Smooth muscle cell (in vitro differentiated cells): Measurements from ENCODE around the gene TLE7. TPM values are rescaled to one million over a fixed set of nuclear protein-coding genes. Genes with fewer than 3 reads are reported as not detected.

Experiments used
- DNase-seq: peaks from one replicate; lab custom pipeline; 2025; ENCODE audit not compliant: unreplicated experiment; lab: John Stamatoyannopoulos, UW
- H2AFZ ChIP-seq: fragments of 200-600 bp; sonication (generic); 2 replicates; pipeline ENCODE4 v1.6.0; 2016; ENCODE audit warnings: antibody characterized with exemption, low read depth, mild to moderate bottlenecking
- H3F3A ChIP-seq: fragments of 200-600 bp; sonication (generic); 2 replicates; pipeline ENCODE4 v1.6.0; 2017; ENCODE audit warnings: antibody characterized with exemption, low read depth
- H3K27ac ChIP-seq: fragments of 200-600 bp; sonication (generic); 2 replicates; pipeline ENCODE4 v1.5.1; 2016; ENCODE audit warnings: low read depth, mild to moderate bottlenecking
- H3K27me3 ChIP-seq: fragments of 200-600 bp; sonication (generic); 2 replicates; pipeline ENCODE4 v1.6.1; 2016; ENCODE audit warnings: low read depth, mild to moderate bottlenecking
- H3K36me3 ChIP-seq: fragments of 200-600 bp; sonication (generic); 2 replicates; pipeline ENCODE4 v1.5.1; 2016; ENCODE audit warnings: low read depth
- H3K4me1 ChIP-seq: fragments of 200-600 bp; sonication (generic); 2 replicates; pipeline ENCODE4 v1.5.1; 2016; ENCODE audit warnings: low read depth
- H3K4me2 ChIP-seq: fragments of 200-600 bp; sonication (generic); 2 replicates; pipeline ENCODE4 v1.6.0; 2016; ENCODE audit warnings: mild to moderate bottlenecking
- H3K4me3 ChIP-seq: fragments of 200-600 bp; sonication (generic); 2 replicates; pipeline ENCODE4 v1.5.1; 2016; ENCODE audit warnings: mild to moderate bottlenecking
- H3K79me2 ChIP-seq: fragments of 200-600 bp; sonication (generic); 2 replicates; pipeline ENCODE4 v1.6.0; 2016; ENCODE audit warnings: low read depth, mild to moderate bottlenecking
- H3K9ac ChIP-seq: fragments of 200-600 bp; sonication (generic); 2 replicates; pipeline ENCODE4 v1.6.0; 2016; ENCODE audit warnings: low read depth
- H3K9me3 ChIP-seq: fragments of 200-600 bp; sonication (generic); replicated peaks from 2 replicates; pipeline ENCODE4 v1.5.1; 2016; ENCODE audit warnings: low read depth
- H4K20me1 ChIP-seq: fragments of 200-600 bp; sonication (generic); 2 replicates; pipeline ENCODE4 v1.6.0; 2016; ENCODE audit warnings: low read depth
- CTCF ChIP-seq: fragments of 200-600 bp; sonication (generic); IDR thresholded peaks from 2 replicates; pipeline ENCODE4 v1.5.1; 2017; ENCODE audit warnings: borderline replicate concordance, mild to moderate bottlenecking, antibody characterized with exemption; ENCODE audit not compliant: insufficient read depth, poor library complexity, severe bottlenecking
- WGBS: methylation state at CpG from one replicate; pipeline ENCODE4 v1.1.7; 2016; ENCODE audit warnings: low lambda C conversion rate; 5-methylcytosine and 5-hydroxymethylcytosine counted together
- polyA plus RNA-seq: library from polyadenylated mRNA; unstranded; fragments of >200 nt; fragmentation: Nextera tagmentation; extraction: Ambion mirVana; gene quantifications from 2 replicates; pipeline ENCODE4 v1.2.1, GENCODE V29; 2016
- total RNA-seq: library from RNA; depleted of rRNA; stranded (reverse); fragments of >200 nt; gene quantifications from 2 replicates; pipeline ENCODE4 v1.2.3, GENCODE V29; 2014

TLE7 gene
- total and polyA plus RNA-seq, 2 experiments from 2014 or later: not detected

- Histone ChIP-seq H2AFZ (no peak overlapping the region), H3K36me3 (no peaks in the 10 kb centered on the region), H3K27me3 (no peaks in the 10 kb centered on the region), H3K9ac (no peak overlapping the region), H3K79me2 (no peaks in the 10 kb centered on the region), H3K4me2 (no peak overlapping the region), H3K27ac (no peak overlapping the region), H3K4me3 (no peak overlapping the region), H3F3A (no peaks in the 10 kb centered on the region), H3K4me1 (no peaks in the 10 kb centered on the region), H3K9me3 (no peaks in the 10 kb centered on the region), H4K20me1 (no peaks in the 10 kb centered on the region)
- WGBS: 82% methylated on average over 3 of the region's 3 CpGs
- DNase-seq: no peak
- TF ChIP-seq CTCF: no peak
These were observed 33.3 kb downstream of the TLE7 start for GRCh38 chr16:71408536-71408935.

GRCh38 chr16:71407731-71408130, 34.1 kb downstream of the TLE7 start:
- no peak for DNase-seq
- H3K4me1 ChIP-seq: no peaks in the 10 kb centered on the region
- no peak for TF ChIP-seq CTCF
- no peak overlapping the region for H3K9ac ChIP-seq
- H3K79me2 ChIP-seq: no peaks in the 10 kb centered on the region
- no peaks in the 10 kb centered on the region for H3K36me3 ChIP-seq
- no peak overlapping the region for H3K27ac ChIP-seq
- no peaks in the 10 kb centered on the region for H3K9me3 ChIP-seq
- H3F3A ChIP-seq: no peaks in the 10 kb centered on the region
- no peaks in the 10 kb centered on the region for H4K20me1 ChIP-seq
- WGBS: 94% methylated on average over 1 of the region's 1 CpG
- no peak overlapping the region for H2AFZ ChIP-seq
- H3K27me3 ChIP-seq: no peaks in the 10 kb centered on the region
- no peak overlapping the region for H3K4me3 ChIP-seq
- no peak overlapping the region for H3K4me2 ChIP-seq

GRCh38 chr16:71406724-71407123, 35.1 kb downstream of the TLE7 start:
- no peaks in the 10 kb centered on the region for H3K79me2 ChIP-seq
- TF ChIP-seq CTCF: no peak
- H3K4me1 ChIP-seq: no peaks in the 10 kb centered on the region
- H2AFZ ChIP-seq: no peak overlapping the region
- no peak for DNase-seq
- H3K9me3 ChIP-seq: no peaks in the 10 kb centered on the region
- no peak overlapping the region for H3K27ac ChIP-seq
- no peaks in the 10 kb centered on the region for H4K20me1 ChIP-seq
- H3K36me3 ChIP-seq: no peaks in the 10 kb centered on the region
- no peak overlapping the region for H3K4me3 ChIP-seq
- H3F3A ChIP-seq: no peaks in the 10 kb centered on the region
- no peaks in the 10 kb centered on the region for H3K27me3 ChIP-seq
- 81% methylated on average over 8 of the region's 8 CpGs for whole genome bisulfite sequencing
- H3K4me2 ChIP-seq: no peak overlapping the region
- no peak overlapping the region for H3K9ac ChIP-seq

- no peaks in the 10 kb centered on the region for H3K27me3 ChIP-seq
- DNase-seq: no peak
- 91% methylated on average over 5 of the region's 5 CpGs for WGBS
These were observed 35.5 kb downstream of the TLE7 start for GRCh38 chr16:71406316-71406715.

More at GRCh38 chr16:71406316-71406715, 35.5 kb downstream of the TLE7 start:
- Histone ChIP-seq H4K20me1 (no peaks in the 10 kb centered on the region), H3K4me2 (no peak overlapping the region), H3K4me3 (no peak overlapping the region), H3K9me3 (no peaks in the 10 kb centered on the region), H3F3A (no peaks in the 10 kb centered on the region), H3K27ac (no peak overlapping the region), H3K79me2 (no peaks in the 10 kb centered on the region), H3K9ac (no peak overlapping the region), H3K4me1 (no peaks in the 10 kb centered on the region), H3K36me3 (no peaks in the 10 kb centered on the region), H2AFZ (no peak overlapping the region)
- no peak for TF ChIP-seq CTCF
